K562 (cell line): ENCODE data around the gene SEC16A. TPM values are rescaled to one million over a fixed set of nuclear protein-coding genes. Genes with fewer than 3 reads are reported as not detected.
A peak's percentile ranks its signal among the peaks of the same experiment; 100 is the strongest.

Experiments used
- CTCFL ChIP-seq: IDR thresholded peaks from 2 replicates; pipeline ENCODE4 v1.6.1; 2011; ENCODE audit warnings: borderline replicate concordance, low read depth, mild to moderate bottlenecking, moderate library complexity, low read length; ENCODE audit not compliant: insufficient read depth, poor library complexity, severe bottlenecking
- E2F3 ChIP-seq: fragments of 250-450 bp; sonication (Bioruptor Pico); IDR thresholded peaks from 2 replicates; pipeline ENCODE4 v1.4.0; 2020; ENCODE audit warnings: mild to moderate bottlenecking
- HMGN3 ChIP-seq: IDR thresholded peaks from 2 replicates; pipeline ENCODE4 v1.6.1; 2011; ENCODE audit warnings: borderline replicate concordance, low read depth, mild to moderate bottlenecking, mixed read lengths, low read length; ENCODE audit not compliant: insufficient read length; ENCODE audit errors: extremely low read depth
- ILK ChIP-seq: fragments of 450-650 bp; IDR thresholded peaks from 2 replicates; pipeline ENCODE4 v1.6.1; 2016; ENCODE audit warnings: missing genetic modification characterization, low read depth, mild to moderate bottlenecking, missing compliant biosample characterization, moderate library complexity, borderline replicate concordance
- KDM5B ChIP-seq: fragments of 200-600 bp; sonication (generic); IDR thresholded peaks from 2 replicates; pipeline ENCODE4 v1.6.1; 2012; ENCODE audit warnings: low read depth, mild to moderate bottlenecking, moderate library complexity, low read length, control low read depth, inconsistent platforms; ENCODE audit not compliant: insufficient replicate concordance
- LARP7 ChIP-seq: fragments of 450-650 bp; IDR thresholded peaks from 2 replicates; pipeline ENCODE4 v1.6.1; 2016
- MAFG ChIP-seq: fragments of 450-650 bp; conservative IDR thresholded peaks from 2 replicates; pipeline ENCODE4 v1.6.1; 2016; ENCODE audit warnings: missing genetic modification characterization, missing compliant biosample characterization
- MTA2 ChIP-seq: fragments of 450-650 bp; IDR thresholded peaks from 2 replicates; pipeline ENCODE4 v1.6.1; 2016; ENCODE audit warnings: low read depth
- NCOA6 ChIP-seq: fragments of 450-650 bp; IDR thresholded peaks from 2 replicates; pipeline ENCODE4 v1.6.1; 2017; ENCODE audit warnings: mild to moderate bottlenecking
- POLR2AphosphoS2 ChIP-seq: IDR thresholded peaks from 2 replicates; pipeline ENCODE4 v1.6.1; 2012; ENCODE audit warnings: low read length, improper control_type of control experiment
- POLR2B ChIP-seq: fragments of 450-650 bp; IDR thresholded peaks from 2 replicates; pipeline ENCODE4 v1.6.1; 2018; ENCODE audit warnings: low read depth; ENCODE audit not compliant: partially characterized antibody
- RBBP5 ChIP-seq: fragments of 200-600 bp; sonication (generic); IDR thresholded peaks from 2 replicates; pipeline ENCODE4 v1.6.1; 2012; ENCODE audit warnings: borderline replicate concordance, mild to moderate bottlenecking, low read length, control low read depth, inconsistent platforms; ENCODE audit not compliant: insufficient read depth, poor library complexity, severe bottlenecking
- SIN3A ChIP-seq, 2 experiments: fragments of 150-350 bp in 1 of 2; IDR thresholded peaks; 2 replicates each; pipeline ENCODE4 v1.6.1; 2011 to 2016; ENCODE audit warnings: borderline replicate concordance in 2 of 2, low read depth in 2 of 2, low read length in 2 of 2, mild to moderate bottlenecking in 2 of 2, moderate library complexity in 2 of 2; ENCODE audit not compliant: control insufficient read depth in 1 of 2
- SREBF1 ChIP-seq: fragments of 150-350 bp; IDR thresholded peaks from 2 replicates; pipeline ENCODE4 v1.6.1; 2014; ENCODE audit warnings: antibody characterized with exemption, low read depth, low read length, borderline replicate concordance
- USF1 ChIP-seq: sonication (generic); formaldehyde crosslinking; IDR thresholded peaks from 2 replicates; pipeline ENCODE4 v1.9.0; 2022; ENCODE audit warnings: mild to moderate bottlenecking, missing genetic modification reagents
- ZBTB33 ChIP-seq: sonication (generic); formaldehyde crosslinking; IDR thresholded peaks from 2 replicates; pipeline ENCODE4 v1.8.1; 2023; ENCODE audit warnings: mild to moderate bottlenecking, missing genetic modification reagents
- ZBTB7A ChIP-seq: IDR thresholded peaks from 2 replicates; pipeline ENCODE4 v1.6.1; 2011; ENCODE audit warnings: low read depth, mild to moderate bottlenecking, low read length, moderate library complexity, borderline replicate concordance; ENCODE audit not compliant: control insufficient read depth
- ZBTB8A ChIP-seq: fragments of 450-650 bp; IDR thresholded peaks from 2 replicates; pipeline ENCODE4 v1.6.1; 2018; ENCODE audit warnings: mild to moderate bottlenecking, moderate library complexity; ENCODE audit not compliant: partially characterized antibody
- ZNF253 ChIP-seq: fragments of 250-450 bp; sonication (Bioruptor Pico); conservative IDR thresholded peaks from 2 replicates; pipeline ENCODE4 v1.6.1; 2021; ENCODE audit warnings: mild to moderate bottlenecking
- ZNF436 ChIP-seq: fragments of 250-450, 450-650 bp; sonication (Bioruptor Pico); formaldehyde crosslinking; IDR thresholded peaks from 2 replicates; pipeline ENCODE4 v1.7.0; 2020; ENCODE audit warnings: mild to moderate bottlenecking
- ZNF511 ChIP-seq: sonication (generic); formaldehyde crosslinking; IDR thresholded peaks from 2 replicates; pipeline ENCODE4 v1.8.0; 2022; ENCODE audit warnings: mild to moderate bottlenecking, missing genetic modification reagents
- polyA plus RNA-seq, 8 experiments: library from polyadenylated mRNA; depleted of rRNA in 4 of 8; stranded (reverse) in 5 of 8; unstranded in 3 of 8; fragments of >200 nt; fragmentation: Nextera tagmentation in 2 of 8; fragmentation: Illumina TruSeq in 1 of 8; extraction: Ambion mirVana in 2 of 8; extraction: Trizol in 1 of 8; gene quantifications; 2 replicates each; pipeline versions ENCODE4 v1.2.1 to v1.2.3, GENCODE V29; 2011 to 2014; ENCODE audit warnings: inconsistent platforms in 1 of 8, missing spikeins in 1 of 8
- total RNA-seq, 7 experiments: library from RNA; depleted of rRNA in 6 of 7; stranded (reverse); fragments of >200 nt in 6 of 7; fragmentation: Illumina TruSeq in 2 of 7; extraction: Trizol in 2 of 7; gene quantifications; 2 replicates each; pipeline versions ENCODE4 v1.2.1 to v1.2.3, GENCODE V29; 2011 to 2021; ENCODE audit warnings: low replicate concordance in 1 of 7

Gene SEC16A
- total and polyA plus RNA-seq, 9 of the 15 experiments (the other 6 are each of a cell fraction or from before 2014, with no cell fraction given), result 8.3 to 62.8 (median 14.0) TPM

GRCh38 chr9:136439481-136440408, 43.1 kb downstream of the SEC16A start, which contains the start of gene INPP5E (continued):
- TF ChIP-seq ZBTB8A (no peak), HMGN3 (peak; percentile 97), LARP7 (no peak), MAFG (tag) (no peak), SREBF1 (no peak), ZBTB33 (CRISPR knock-in tag) (no peak), RBBP5 (peak; percentile 49), NCOA6 (peak; percentile 33; the same call in 1 of the 2 replicates), POLR2AphosphoS2 (peak; percentile 93), SIN3A (IDR thresholded peaks at IDR 0.05; ENCODE audit: borderline replicate concordance in 2 of 2, control insufficient read depth in 1 of 2, low read depth in 2 of 2, low read length in 2 of 2) (peak in 1 of 2 experiments; percentile 68; a peak in 1 of 4 replicates), POLR2B (peak; percentile 44), E2F3 (CRISPR knock-in tag) (no peak), ZNF511 (CRISPR knock-in tag) (0 out of 2 replicates have a peak, but pooled peaks have one; percentile 23), KDM5B (peak; percentile 38), CTCFL (peak; percentile 91), ZBTB7A (peak; percentile 92), ILK (tag) (no peak), USF1 (CRISPR knock-in tag) (no peak), ZNF253 (no peak), ZNF436 (CRISPR knock-in tag) (no peak), MTA2 (no peak)
